Ovary (tissue), 9 donors: ENCODE data around the gene ERF. TPM values are rescaled to one million over a fixed set of nuclear protein-coding genes. Genes with fewer than 3 reads are reported as not detected.

Source experiments
- DNase-seq, 5 donors: peaks; one replicate each; pipeline ENCODE4 v3.0.0-alpha.2; 2019 to 2020
- H3K27ac ChIP-seq, 2 donors: fragments of 200-600 bp; one replicate each; pipeline versions ENCODE4 v1.5.1 to v1.8.0; 2019 to 2022
- H3K27me3 ChIP-seq: fragments of 200-600 bp; one replicate; pipeline ENCODE4 v1.8.0; 2022
- H3K36me3 ChIP-seq: fragments of 200-600 bp; sonication (generic); one replicate; pipeline ENCODE4 v1.5.1; 2019
- H3K4me1 ChIP-seq: one replicate; pipeline ENCODE4 v1.8.1; 2013; ENCODE audit warnings: mild to moderate bottlenecking, moderate library complexity; ENCODE audit not compliant: insufficient read depth
- H3K4me3 ChIP-seq: fragments of 200-600 bp; sonication (generic); one replicate; pipeline ENCODE4 v1.5.1; 2017
- H3K9me3 ChIP-seq, 2 donors: fragments of 200-600 bp in 1 of 2; sonication (generic) in 1 of 2; one replicate each; pipeline versions ENCODE4 v1.5.1 to v1.8.1; 2013 to 2019; ENCODE audit warnings: mild to moderate bottlenecking in 1 of 2, moderate library complexity in 1 of 2
- EP300 ChIP-seq: sonication (generic); formaldehyde crosslinking; IDR thresholded peaks from one replicate; pipeline ENCODE4 v1.6.1; 2017; ENCODE audit warnings: antibody characterized with exemption
- POLR2A ChIP-seq: fragments of 450-650 bp; IDR thresholded peaks from one replicate; pipeline ENCODE4 v1.6.1; 2017; ENCODE audit warnings: antibody characterized with exemption, mild to moderate bottlenecking, moderate library complexity
- WGBS, 3 donors: extraction: QIAGEN DNeasy Blood & Tissue Kit in 1 of 3; methylation state at CpG; one replicate each; pipeline versions ENCODE4 v1.1.5 to v1.1.7; 2013 to 2017; 5-methylcytosine and 5-hydroxymethylcytosine counted together
- intact Hi-C, 4 donors: fragments of 100-400 bp; cut with DNase I; formaldehyde crosslinking; loops; one replicate each; pipeline versions ENCODE4 v1.11.0 to v1.15.1; 2022 to 2023
- polyA plus RNA-seq, 2 donors: library from polyadenylated mRNA; stranded (reverse); fragments of 200-250 nt in 1 of 2; fragments of 350-450 nt in 1 of 2; fragmentation: Illumina TruSeq in 1 of 2; extraction: RNeasy Lipid Tissue Mini Kit (QIAGEN cat#74804) in 1 of 2; gene quantifications; one replicate each; pipeline ENCODE4 v1.2.3, GENCODE V29; 2013 to 2014
- total RNA-seq, 7 donors: library from RNA; depleted of rRNA in 2 of 7; stranded (reverse); fragments of >200 nt in 2 of 7; fragmentation: NEBNext Ultra II Directional in 3 of 7; extraction: Animal tissue kit (Norgen Biotek cat#: 25700) in 3 of 7; gene quantifications; one replicate each; pipeline versions ENCODE4 v1.1.0 to v1.2.4, GENCODE V29; 2016 to 2023
- TF ChIP-seq, protein P1 (sequence below), 3 donors: fragments of 450-650 bp in 2 of 3; fragments of 200-600 bp in 1 of 3; IDR thresholded peaks; one replicate each; pipeline versions ENCODE4 v1.5.1 to v1.8.0; 2016 to 2022; ENCODE audit warnings: antibody characterized with exemption in 3 of 3, mild to moderate bottlenecking in 1 of 3
- donor health status: DM: no; HTN: no; CAD: no; lungs with moderate emphysema.
- donor health status: DM: no; HTN: no; CAD: no.
- donor health status: Bipolar disorder and iron deficiency.
- donor health status: DM: yes; HTN: yes; CAD: no.
- donor health status: DM: no; HTN: no; CAD: no.
- donor health status: DM: yes; HTN: yes; CAD: no.

Gene ERF
- total and polyA plus RNA-seq, 9 donors: 23.1 to 110 (median 57.7) TPM

DNA sequence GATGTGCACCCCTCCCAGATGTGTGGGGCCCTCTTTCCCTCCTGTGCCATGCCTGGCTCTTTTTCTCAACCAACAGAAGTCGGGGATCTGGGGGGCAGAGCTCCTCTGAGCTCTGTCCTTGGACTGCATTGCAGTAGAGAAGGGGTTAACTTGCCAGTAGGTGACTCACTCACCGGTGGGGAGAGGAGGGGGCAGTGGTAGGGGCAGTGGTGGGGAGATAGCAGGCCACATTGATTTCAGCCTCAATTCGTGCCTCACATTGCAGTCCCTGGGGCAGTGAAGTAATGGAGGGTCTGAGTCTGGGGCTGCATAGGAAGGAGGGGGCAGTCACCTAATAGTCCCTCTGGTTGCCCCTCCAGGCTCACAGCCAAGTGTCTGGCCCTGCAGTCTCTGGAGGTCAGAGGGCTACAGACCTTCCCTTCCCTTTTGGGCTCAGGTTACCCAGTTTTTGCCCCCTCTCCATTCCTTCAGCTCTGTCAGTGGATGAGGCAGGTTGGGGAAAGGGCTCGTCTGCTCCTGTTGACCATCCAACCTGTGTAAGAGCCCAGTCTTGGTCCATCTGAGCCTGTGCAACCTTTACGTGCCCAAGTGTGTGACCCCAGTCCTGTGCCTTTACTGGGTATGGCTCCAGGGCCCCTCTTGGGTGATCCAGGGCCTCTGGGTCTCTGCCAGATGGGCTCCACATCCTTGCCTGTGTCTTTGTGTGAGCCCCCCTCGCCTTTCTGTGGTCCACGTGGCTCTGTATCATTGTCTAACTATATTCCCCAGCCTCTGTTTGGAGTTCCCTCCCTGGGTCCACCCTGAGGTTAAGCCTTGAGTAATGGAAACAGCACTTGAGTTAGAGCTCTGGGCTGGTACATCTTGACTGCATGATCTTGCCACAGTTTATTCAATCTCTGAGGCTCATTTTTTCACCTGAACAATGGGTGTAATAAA lies 27.2 kb upstream of the ERF start:
- peaks cover 35% of the 10 kb centered on the region for H3K4me1 ChIP-seq
- H3K27ac ChIP-seq: peak overlapping the region; percentile 83 to 98
- no peaks in the 10 kb centered on the region for H3K9me3 ChIP-seq
- intact Hi-C loops: loop anchor here in 2 of 4 donors (2.0 kb wide), 2 partner anchors 27 to 37 kb away; partner anchors contain the start of gene ERF (in 1 of the 2)
- H3K4me3 ChIP-seq: peak overlapping the region; percentile 91
- WGBS, 3 donors: 20 to 27% (median 26%) methylated on average over 7 of the region's 7 CpGs
- peak in 4 of 5 donors; percentile 60 to 71 (median 66) for DNase-seq
- no peaks in the 10 kb centered on the region for H3K36me3 ChIP-seq
- TF ChIP-seq, protein P1, sequence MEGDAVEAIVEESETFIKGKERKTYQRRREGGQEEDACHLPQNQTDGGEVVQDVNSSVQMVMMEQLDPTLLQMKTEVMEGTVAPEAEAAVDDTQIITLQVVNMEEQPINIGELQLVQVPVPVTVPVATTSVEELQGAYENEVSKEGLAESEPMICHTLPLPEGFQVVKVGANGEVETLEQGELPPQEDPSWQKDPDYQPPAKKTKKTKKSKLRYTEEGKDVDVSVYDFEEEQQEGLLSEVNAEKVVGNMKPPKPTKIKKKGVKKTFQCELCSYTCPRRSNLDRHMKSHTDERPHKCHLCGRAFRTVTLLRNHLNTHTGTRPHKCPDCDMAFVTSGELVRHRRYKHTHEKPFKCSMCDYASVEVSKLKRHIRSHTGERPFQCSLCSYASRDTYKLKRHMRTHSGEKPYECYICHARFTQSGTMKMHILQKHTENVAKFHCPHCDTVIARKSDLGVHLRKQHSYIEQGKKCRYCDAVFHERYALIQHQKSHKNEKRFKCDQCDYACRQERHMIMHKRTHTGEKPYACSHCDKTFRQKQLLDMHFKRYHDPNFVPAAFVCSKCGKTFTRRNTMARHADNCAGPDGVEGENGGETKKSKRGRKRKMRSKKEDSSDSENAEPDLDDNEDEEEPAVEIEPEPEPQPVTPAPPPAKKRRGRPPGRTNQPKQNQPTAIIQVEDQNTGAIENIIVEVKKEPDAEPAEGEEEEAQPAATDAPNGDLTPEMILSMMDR (IDR thresholded peaks at IDR 0.05): no peak
- TF ChIP-seq EP300: no peak
- no peak for TF ChIP-seq POLR2A
- H3K27me3 ChIP-seq: no peaks in the 10 kb centered on the region

DNA sequence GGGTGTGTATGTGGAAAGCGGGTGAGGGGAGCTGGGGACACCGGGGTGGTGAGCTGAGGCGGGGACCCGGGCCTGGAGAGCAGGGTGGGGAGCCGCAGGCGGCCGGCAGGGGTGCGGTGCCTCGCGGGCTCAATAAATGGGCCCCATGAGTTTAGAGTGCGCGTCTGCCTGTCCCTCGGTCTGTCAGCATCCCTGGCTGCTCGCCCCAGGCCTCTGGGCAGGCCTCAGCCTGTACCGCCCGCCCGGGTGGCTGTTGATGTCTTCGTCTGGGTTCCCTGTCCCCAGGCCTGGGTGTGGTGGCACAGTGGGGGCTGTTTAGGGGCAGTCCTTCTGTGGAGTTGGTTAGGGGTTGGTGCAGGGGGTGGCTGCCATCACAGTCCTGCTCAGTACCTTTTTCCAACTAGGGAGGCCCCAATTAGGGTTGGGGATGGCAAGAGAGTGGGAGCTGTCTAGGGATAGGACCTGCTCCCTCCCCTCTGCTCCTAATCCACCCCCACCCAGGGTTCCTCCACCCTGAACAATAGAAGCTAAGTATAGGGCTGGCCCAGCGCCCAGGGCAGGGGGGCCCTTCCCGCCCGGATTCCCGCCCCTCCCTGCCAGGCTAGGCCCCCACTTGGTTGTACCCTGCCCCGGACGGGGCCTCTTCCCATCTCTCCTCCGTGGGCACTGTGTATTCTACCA lies 26.4 kb upstream of the ERF start:
- TF ChIP-seq, protein P1 (IDR thresholded peaks at IDR 0.05): peak in 1 of 3 donors; percentile 10
- TF ChIP-seq EP300 (no peak), POLR2A (no peak)
- intact Hi-C loops: loop anchor here in 2 of 4 donors (2.0 kb wide), 2 partner anchors 26 to 36 kb away; partner anchors contain the start of gene ERF (in 1 of the 2)
- peak overlapping the region; percentile 91 for H3K4me3 ChIP-seq
- H3K27ac ChIP-seq: peak overlapping the region; percentile 83 to 98
- peaks cover 32% of the 10 kb centered on the region for H3K4me1 ChIP-seq
- DNase-seq: peak; percentile 66 to 79 (median 76)
- 8 to 11% (median 11%) methylated on average over 15 to 25 of the region's 25 CpGs for WGBS, 3 donors
- H3K36me3 ChIP-seq: no peaks in the 10 kb centered on the region
- H3K27me3 ChIP-seq: no peaks in the 10 kb centered on the region
- H3K9me3 ChIP-seq: no peaks in the 10 kb centered on the region

DNA sequence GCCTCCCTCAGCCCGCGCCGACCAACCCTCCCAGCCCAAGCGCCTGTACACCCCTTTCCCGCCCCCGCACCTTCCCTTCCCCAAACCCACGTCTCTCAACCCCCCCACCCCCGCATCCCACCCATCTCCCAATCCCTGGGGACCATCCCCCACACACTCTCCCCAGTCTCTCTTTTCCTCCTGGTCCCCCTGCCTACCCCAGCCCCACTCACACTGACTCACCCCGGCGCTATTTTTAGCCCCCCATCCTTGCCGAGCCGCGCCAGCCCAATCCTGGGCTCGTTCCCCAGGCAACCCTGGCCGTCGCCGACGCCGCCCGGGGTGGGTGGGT lies 25.9 kb upstream of the ERF start:
- peak in 2 of 5 donors; percentile 83 to 85 for DNase-seq
- Histone ChIP-seq H3K9me3 (no peaks in the 10 kb centered on the region), H3K36me3 (no peaks in the 10 kb centered on the region), H3K27ac (peak overlapping the region; percentile 83 to 98), H3K27me3 (no peaks in the 10 kb centered on the region), H3K4me3 (peak overlapping the region; percentile 91), H3K4me1 (peaks cover 27% of the 10 kb centered on the region)
- TF ChIP-seq POLR2A (no peak), EP300 (no peak)
- TF ChIP-seq, protein P1 (IDR thresholded peaks at IDR 0.05): no peak
- intact Hi-C loops: loop anchor here in 2 of 4 donors (2.0 kb wide), 2 partner anchors 26 to 36 kb away; partner anchors contain the start of gene ERF (in 1 of the 2)
- 0 to 1% (median 0%) methylated on average over 16 to 20 of the region's 20 CpGs for WGBS, 3 donors
